Measurements from ENCODE around the gene ANK3. TPM values are rescaled to one million over a fixed set of nuclear protein-coding genes. Genes with fewer than 3 reads are reported as not detected.

The ANK3 gene
- total and polyA plus RNA-seq, 2 experiments from 2014 or later = 0.14 to 0.54 TPM

DNA sequence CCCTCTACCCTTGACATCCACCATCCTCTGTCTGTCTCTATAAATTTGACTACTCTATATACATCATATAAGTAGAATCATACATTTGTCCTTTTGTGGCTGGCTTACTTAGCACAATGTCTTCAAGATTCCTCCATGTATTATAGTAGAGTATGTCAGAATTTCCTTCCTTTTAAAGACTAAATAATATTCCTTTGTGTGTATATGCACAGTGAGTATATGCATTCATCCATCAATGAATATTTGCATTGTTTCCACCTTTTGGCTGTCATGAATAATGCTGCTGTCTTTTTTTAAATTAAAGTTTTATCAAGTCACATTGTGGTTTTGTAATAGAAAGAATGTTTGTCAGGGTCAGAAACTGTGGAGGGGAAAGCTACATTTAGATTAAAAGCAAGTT is 195.3 kb downstream of the ANK3 start:
- Histone ChIP-seq H3K4me1 (ENCODE audit: insufficient read depth) (no peaks in the 10 kb centered on the region), H3K9ac (no peak overlapping the region), H3K4me3 (no peak overlapping the region), H3K27ac (no peak overlapping the region), H3K9me3 (ENCODE audit: low read depth) (no peaks in the 10 kb centered on the region), H2AFZ (no peak overlapping the region), H3K79me2 (ENCODE audit: insufficient read depth) (no peaks in the 10 kb centered on the region), H3K9me2 (ENCODE audit: insufficient read depth) (no peaks in the 10 kb centered on the region), H3F3A (ENCODE audit: insufficient read depth) (no peaks in the 10 kb centered on the region), H3K27me3 (replicated peaks; ENCODE audit: insufficient read depth) (no peaks in the 10 kb centered on the region), H4K20me1 (ENCODE audit: insufficient read depth) (no peaks in the 10 kb centered on the region), H3K4me2 (ENCODE audit: unreplicated experiment) (no peak overlapping the region), H3K36me3 (ENCODE audit: low read depth) (no peaks in the 10 kb centered on the region)
- in situ Hi-C loops (cut with MboI) = no loop called here
- DNase-seq = no peak
- TF ChIP-seq EZH2 (IDR thresholded peaks at IDR 0.05; ENCODE audit: insufficient read depth, poor library complexity, severe bottlenecking) = no peak
- TF ChIP-seq EZH2phosphoT487 (IDR thresholded peaks at IDR 0.05; ENCODE audit: insufficient read depth, low read depth) = no peak

DNA sequence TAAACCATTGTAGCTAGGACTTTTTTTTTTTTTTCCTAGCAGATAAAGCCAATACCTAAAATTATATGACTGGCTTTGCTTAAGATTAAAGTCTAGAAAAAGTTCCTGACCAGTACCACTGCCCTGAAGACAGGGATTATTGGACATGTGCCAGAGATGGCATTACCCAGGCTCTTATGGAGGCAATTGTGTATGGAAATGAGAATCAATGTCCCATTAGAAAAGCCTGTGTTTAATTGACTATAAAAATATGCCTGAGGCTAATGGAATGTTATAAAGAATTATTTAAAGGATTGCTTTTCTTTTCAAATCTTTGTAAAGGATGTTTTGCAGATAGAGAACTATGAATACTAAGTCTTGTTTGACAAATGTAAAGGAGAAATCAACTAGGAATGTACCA is 196.7 kb downstream of the ANK3 start:
- Histone ChIP-seq H3K9me3 (ENCODE audit: low read depth) (no peaks in the 10 kb centered on the region), H3K9me2 (ENCODE audit: insufficient read depth) (no peaks in the 10 kb centered on the region), H3K4me3 (no peak overlapping the region), H3K4me2 (ENCODE audit: unreplicated experiment) (no peak overlapping the region), H2AFZ (no peak overlapping the region), H3K27me3 (replicated peaks; ENCODE audit: insufficient read depth) (no peaks in the 10 kb centered on the region), H3K9ac (no peak overlapping the region), H4K20me1 (ENCODE audit: insufficient read depth) (no peaks in the 10 kb centered on the region), H3K27ac (no peak overlapping the region), H3K79me2 (ENCODE audit: insufficient read depth) (no peaks in the 10 kb centered on the region), H3K4me1 (ENCODE audit: insufficient read depth) (no peaks in the 10 kb centered on the region), H3F3A (ENCODE audit: insufficient read depth) (no peaks in the 10 kb centered on the region), H3K36me3 (ENCODE audit: low read depth) (no peaks in the 10 kb centered on the region)
- TF ChIP-seq EZH2 (IDR thresholded peaks at IDR 0.05; ENCODE audit: insufficient read depth, poor library complexity, severe bottlenecking) (no peak), EZH2phosphoT487 (IDR thresholded peaks at IDR 0.05; ENCODE audit: insufficient read depth, low read depth) (no peak)
- DNase-seq = no peak
- in situ Hi-C loops (cut with MboI) = no loop called here

- no peaks in the 10 kb centered on the region for H3K27me3 ChIP-seq (replicated peaks; ENCODE audit: insufficient read depth)
- H3K4me1 ChIP-seq (ENCODE audit: insufficient read depth) = peaks cover 8% of the 10 kb centered on the region; the same call in 1 of the 2 replicates
- H3K27ac ChIP-seq = no peak overlapping the region
- no peak overlapping the region for H3K4me3 ChIP-seq
- H3F3A ChIP-seq (ENCODE audit: insufficient read depth) = no peaks in the 10 kb centered on the region; the same call in 1 of the 2 replicates
- no peak for DNase-seq
- no peak overlapping the region for H3K4me2 ChIP-seq (ENCODE audit: unreplicated experiment)
- H3K9me2 ChIP-seq (ENCODE audit: insufficient read depth) = no peaks in the 10 kb centered on the region
- H3K36me3 ChIP-seq (ENCODE audit: low read depth) = no peaks in the 10 kb centered on the region
- 82 to 86% methylated on average over 1 of the region's 1 CpG for WGBS, 2 experiments (ENCODE audit: low coverage in 1 of 2, low lambda C conversion rate in 2 of 2, missing lambda C conversion rate in 2 of 2)
- in situ Hi-C loops (cut with MboI) = no loop called here
- no peak for TF ChIP-seq EZH2phosphoT487 (IDR thresholded peaks at IDR 0.05; ENCODE audit: insufficient read depth, low read depth)
- no peak for TF ChIP-seq EZH2 (IDR thresholded peaks at IDR 0.05; ENCODE audit: insufficient read depth, poor library complexity, severe bottlenecking)
- no peaks in the 10 kb centered on the region for H4K20me1 ChIP-seq (ENCODE audit: insufficient read depth)
- H3K9ac ChIP-seq = no peak overlapping the region
- H2AFZ ChIP-seq = no peak overlapping the region
- no peaks in the 10 kb centered on the region for H3K79me2 ChIP-seq (ENCODE audit: insufficient read depth)
- H3K9me3 ChIP-seq (ENCODE audit: low read depth) = no peaks in the 10 kb centered on the region
These were observed 199.7 kb downstream of the ANK3 start for GRCh38 chr10:60189861-60190475.

DNA sequence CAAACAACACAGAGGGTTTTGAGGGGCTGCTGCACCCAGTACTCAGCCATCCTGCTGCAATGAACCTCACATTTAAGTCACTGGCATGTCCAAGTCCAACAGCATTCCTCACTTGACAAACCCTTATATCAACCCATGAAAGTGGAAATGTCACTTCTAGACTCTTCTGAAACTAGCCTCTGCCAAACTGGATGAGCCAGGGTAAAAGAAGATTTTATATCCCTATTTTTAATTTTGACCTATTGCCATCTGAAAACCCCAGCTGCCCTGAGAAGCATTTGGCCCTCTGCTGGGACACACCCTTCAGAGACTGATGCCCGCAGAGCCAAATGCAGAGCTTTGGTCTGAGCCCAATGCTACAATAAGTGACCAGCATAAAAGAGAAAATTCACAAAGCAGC is 201.1 kb downstream of the ANK3 start:
- H3K4me1 ChIP-seq (ENCODE audit: insufficient read depth) = peaks cover 8% of the 10 kb centered on the region; the same call in 1 of the 2 replicates
- no peak for TF ChIP-seq EZH2phosphoT487 (IDR thresholded peaks at IDR 0.05; ENCODE audit: insufficient read depth, low read depth)
- no peak for TF ChIP-seq EZH2 (IDR thresholded peaks at IDR 0.05; ENCODE audit: insufficient read depth, poor library complexity, severe bottlenecking)
- no peaks in the 10 kb centered on the region; the same call in 1 of the 2 replicates for H3F3A ChIP-seq (ENCODE audit: insufficient read depth)
- 50 to 64% methylated on average over 1 of the region's 1 CpG for WGBS, 2 experiments (ENCODE audit: low coverage in 1 of 2, low lambda C conversion rate in 2 of 2, missing lambda C conversion rate in 2 of 2)
- DNase-seq = no peak
- no peaks in the 10 kb centered on the region for H3K9me2 ChIP-seq (ENCODE audit: insufficient read depth)
- no peak overlapping the region for H3K4me2 ChIP-seq (ENCODE audit: unreplicated experiment)
- H3K27me3 ChIP-seq (replicated peaks; ENCODE audit: insufficient read depth) = no peaks in the 10 kb centered on the region
- no peak overlapping the region for H3K9ac ChIP-seq
- H3K4me3 ChIP-seq = no peak overlapping the region
- no peaks in the 10 kb centered on the region for H3K79me2 ChIP-seq (ENCODE audit: insufficient read depth)
- no peaks in the 10 kb centered on the region for H4K20me1 ChIP-seq (ENCODE audit: insufficient read depth)
- H3K9me3 ChIP-seq (ENCODE audit: low read depth) = no peaks in the 10 kb centered on the region
- no peak overlapping the region for H2AFZ ChIP-seq
- no peaks in the 10 kb centered on the region for H3K36me3 ChIP-seq (ENCODE audit: low read depth)
- in situ Hi-C loops (cut with MboI) = no loop called here
- H3K27ac ChIP-seq = no peak overlapping the region

- Histone ChIP-seq H3K79me2 (ENCODE audit: insufficient read depth) (no peaks in the 10 kb centered on the region), H3K4me1 (ENCODE audit: insufficient read depth) (peaks cover 13% of the 10 kb centered on the region), H3F3A (ENCODE audit: insufficient read depth) (no peaks in the 10 kb centered on the region; the same call in 1 of the 2 replicates), H3K4me3 (no peak overlapping the region), H4K20me1 (ENCODE audit: insufficient read depth) (no peaks in the 10 kb centered on the region), H3K9ac (no peak overlapping the region), H3K9me3 (ENCODE audit: low read depth) (no peaks in the 10 kb centered on the region), H3K36me3 (ENCODE audit: low read depth) (no peaks in the 10 kb centered on the region), H3K4me2 (ENCODE audit: unreplicated experiment) (no peak overlapping the region), H3K27me3 (replicated peaks; ENCODE audit: insufficient read depth) (no peaks in the 10 kb centered on the region), H2AFZ (no peak overlapping the region), H3K27ac (no peak overlapping the region), H3K9me2 (ENCODE audit: insufficient read depth) (no peaks in the 10 kb centered on the region)
- DNase-seq = no peak
- in situ Hi-C loops (cut with MboI) = no loop called here
- TF ChIP-seq EZH2 (IDR thresholded peaks at IDR 0.05; ENCODE audit: insufficient read depth, poor library complexity, severe bottlenecking) (no peak), EZH2phosphoT487 (IDR thresholded peaks at IDR 0.05; ENCODE audit: insufficient read depth, low read depth) (no peak)
- 84 to 87% methylated on average over 1 of the region's 1 CpG for WGBS, 2 experiments (ENCODE audit: low coverage in 1 of 2, low lambda C conversion rate in 2 of 2, missing lambda C conversion rate in 2 of 2)
These were observed 202.0 kb downstream of the ANK3 start for GRCh38 chr10:60187691-60188090.
